ENCODE results near the gene RFX7. TPM values are rescaled to one million over a fixed set of nuclear protein-coding genes. Genes with fewer than 3 reads are reported as not detected.

RFX7 gene
- total RNA-seq, 1 experiment from 2014 or later: 34.4 TPM

DNA sequence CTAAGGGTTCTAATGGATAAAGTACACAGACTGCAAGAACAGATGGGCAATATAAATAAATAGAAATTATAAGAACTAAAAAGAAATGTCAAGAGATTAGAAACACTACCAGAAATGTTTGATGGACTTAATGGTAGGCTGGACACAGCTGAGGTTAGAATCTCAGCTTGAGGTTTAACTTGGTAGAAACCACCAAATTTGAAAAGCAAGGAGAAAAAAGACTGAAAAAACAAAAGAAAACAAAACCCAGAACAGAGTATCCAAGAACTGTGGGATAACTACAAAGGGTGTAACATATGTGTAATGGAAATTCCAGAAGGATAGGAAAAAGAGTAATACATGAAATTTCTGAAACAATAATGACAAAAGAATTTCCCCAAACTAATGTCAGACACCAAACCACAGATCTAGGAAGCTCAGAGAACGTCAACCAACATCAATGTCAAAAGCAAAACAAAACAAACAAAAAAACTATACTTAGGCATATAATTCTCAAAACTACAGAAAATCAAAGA lies 35.0 kb downstream of the RFX7 start:
- ChIA-PET POLR2A (ENCODE audit: low non-redundant PET) (no interaction called here), CTCF (no interaction called here)
- intact Hi-C loops (cut with micrococcal nuclease; ENCODE audit: unreplicated experiment): no loop called here
- peaks cover 13% of the 10 kb centered on the region for H3K9me3 ChIP-seq (ENCODE audit: low read depth, low read length, poor library complexity, severe bottlenecking)
- peaks cover 4% of the 10 kb centered on the region for H3K4me1 ChIP-seq (ENCODE audit: insufficient read depth, low read length, poor library complexity, severe bottlenecking)
- no peaks in the 10 kb centered on the region for H3K27me3 ChIP-seq (replicated peaks; ENCODE audit: insufficient read depth, low read depth, low read length, poor library complexity)
- H3K4me3 ChIP-seq (ENCODE audit: low read depth, low read length, poor library complexity, severe bottlenecking): no peak overlapping the region
- no peak overlapping the region for H3K27ac ChIP-seq (ENCODE audit: low read depth, low read length, poor library complexity, severe bottlenecking)
- TF ChIP-seq EZH2 (IDR thresholded peaks at IDR 0.05; ENCODE audit: borderline replicate concordance, low read depth, low read length, poor library complexity, severe bottlenecking): no peak
- TF ChIP-seq, protein P1, sequence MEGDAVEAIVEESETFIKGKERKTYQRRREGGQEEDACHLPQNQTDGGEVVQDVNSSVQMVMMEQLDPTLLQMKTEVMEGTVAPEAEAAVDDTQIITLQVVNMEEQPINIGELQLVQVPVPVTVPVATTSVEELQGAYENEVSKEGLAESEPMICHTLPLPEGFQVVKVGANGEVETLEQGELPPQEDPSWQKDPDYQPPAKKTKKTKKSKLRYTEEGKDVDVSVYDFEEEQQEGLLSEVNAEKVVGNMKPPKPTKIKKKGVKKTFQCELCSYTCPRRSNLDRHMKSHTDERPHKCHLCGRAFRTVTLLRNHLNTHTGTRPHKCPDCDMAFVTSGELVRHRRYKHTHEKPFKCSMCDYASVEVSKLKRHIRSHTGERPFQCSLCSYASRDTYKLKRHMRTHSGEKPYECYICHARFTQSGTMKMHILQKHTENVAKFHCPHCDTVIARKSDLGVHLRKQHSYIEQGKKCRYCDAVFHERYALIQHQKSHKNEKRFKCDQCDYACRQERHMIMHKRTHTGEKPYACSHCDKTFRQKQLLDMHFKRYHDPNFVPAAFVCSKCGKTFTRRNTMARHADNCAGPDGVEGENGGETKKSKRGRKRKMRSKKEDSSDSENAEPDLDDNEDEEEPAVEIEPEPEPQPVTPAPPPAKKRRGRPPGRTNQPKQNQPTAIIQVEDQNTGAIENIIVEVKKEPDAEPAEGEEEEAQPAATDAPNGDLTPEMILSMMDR (conservative IDR thresholded peaks at IDR 0.05; ENCODE audit: low read depth, low read length): no peak
- no peak for DNase-seq (ENCODE audit: low spot score)
- H3K36me3 ChIP-seq (ENCODE audit: insufficient read depth, low read length, poor library complexity, severe bottlenecking): no peaks in the 10 kb centered on the region
- no TSS peak for BruUV-seq (replicated peaks)

DNA sequence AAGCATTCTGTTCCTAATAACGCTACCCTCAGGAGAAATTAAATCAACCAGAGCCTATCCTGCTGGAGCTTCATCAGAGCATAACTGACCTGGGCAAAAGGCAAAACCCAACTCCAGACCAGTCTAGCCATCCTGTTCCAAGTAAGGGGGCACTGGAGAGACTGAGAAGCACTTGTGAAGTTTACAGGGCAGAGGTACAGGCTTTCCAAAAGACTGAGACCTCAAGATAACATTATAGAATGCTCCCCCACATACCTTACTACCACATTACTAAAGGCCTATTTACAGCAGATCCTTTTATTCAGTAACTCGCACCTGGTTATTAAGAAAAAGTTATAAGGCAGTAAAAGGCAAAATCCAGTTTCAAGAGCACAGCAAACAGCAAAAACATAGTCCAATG lies 35.5 kb downstream of the RFX7 start:
- no peak overlapping the region for H3K27ac ChIP-seq (ENCODE audit: low read depth, low read length, poor library complexity, severe bottlenecking)
- POLR2A ChIA-PET (ENCODE audit: low non-redundant PET): no interaction called here
- H3K36me3 ChIP-seq (ENCODE audit: insufficient read depth, low read length, poor library complexity, severe bottlenecking): no peaks in the 10 kb centered on the region
- TF ChIP-seq EZH2 (IDR thresholded peaks at IDR 0.05; ENCODE audit: borderline replicate concordance, low read depth, low read length, poor library complexity, severe bottlenecking): no peak
- TF ChIP-seq, protein P1 (conservative IDR thresholded peaks at IDR 0.05; ENCODE audit: low read depth, low read length): no peak
- no peaks in the 10 kb centered on the region for H3K27me3 ChIP-seq (replicated peaks; ENCODE audit: insufficient read depth, low read depth, low read length, poor library complexity)
- peaks cover 4% of the 10 kb centered on the region for H3K4me1 ChIP-seq (ENCODE audit: insufficient read depth, low read length, poor library complexity, severe bottlenecking)
- CTCF ChIA-PET: no interaction called here
- H3K9me3 ChIP-seq (ENCODE audit: low read depth, low read length, poor library complexity, severe bottlenecking): peaks cover 13% of the 10 kb centered on the region
- no peak overlapping the region for H3K4me3 ChIP-seq (ENCODE audit: low read depth, low read length, poor library complexity, severe bottlenecking)
- intact Hi-C loops (cut with micrococcal nuclease; ENCODE audit: unreplicated experiment): no loop called here
- no peak for DNase-seq (ENCODE audit: low spot score)
- no TSS peak for BruUV-seq (replicated peaks)

DNA sequence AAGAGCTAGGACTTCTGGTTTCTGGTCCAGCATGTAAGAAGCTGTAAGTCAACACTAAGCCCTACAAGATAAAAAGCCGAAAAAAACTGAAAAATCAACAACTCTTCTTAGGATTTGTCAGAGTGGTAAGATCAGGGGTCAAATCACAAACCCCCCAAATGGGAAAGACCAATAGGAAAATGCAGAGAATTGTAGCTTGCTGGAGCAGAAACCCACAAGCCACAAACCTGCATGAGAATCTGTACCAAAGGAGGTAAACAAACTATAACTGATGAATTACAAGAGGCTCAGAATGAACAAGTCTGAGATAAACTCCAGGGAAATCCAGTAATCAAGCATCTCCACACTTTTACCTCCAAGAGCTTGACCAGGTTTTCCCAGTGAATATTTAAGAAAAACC lies 36.0 kb downstream of the RFX7 start:
- H3K4me3 ChIP-seq (ENCODE audit: low read depth, low read length, poor library complexity, severe bottlenecking): no peak overlapping the region
- intact Hi-C loops (cut with micrococcal nuclease; ENCODE audit: unreplicated experiment): no loop called here
- no peaks in the 10 kb centered on the region for H3K27me3 ChIP-seq (replicated peaks; ENCODE audit: insufficient read depth, low read depth, low read length, poor library complexity)
- peaks cover 13% of the 10 kb centered on the region for H3K9me3 ChIP-seq (ENCODE audit: low read depth, low read length, poor library complexity, severe bottlenecking)
- BruUV-seq (replicated peaks): no TSS peak
- TF ChIP-seq, protein P1 (conservative IDR thresholded peaks at IDR 0.05; ENCODE audit: low read depth, low read length): no peak
- no peak for TF ChIP-seq EZH2 (IDR thresholded peaks at IDR 0.05; ENCODE audit: borderline replicate concordance, low read depth, low read length, poor library complexity, severe bottlenecking)
- no peak overlapping the region for H3K27ac ChIP-seq (ENCODE audit: low read depth, low read length, poor library complexity, severe bottlenecking)
- CTCF ChIA-PET: no interaction called here
- no peaks in the 10 kb centered on the region for H3K36me3 ChIP-seq (ENCODE audit: insufficient read depth, low read length, poor library complexity, severe bottlenecking)
- peaks cover 4% of the 10 kb centered on the region for H3K4me1 ChIP-seq (ENCODE audit: insufficient read depth, low read length, poor library complexity, severe bottlenecking)
- POLR2A ChIA-PET (ENCODE audit: low non-redundant PET): no interaction called here
- no peak for DNase-seq (ENCODE audit: low spot score)
